Left ventricle myocardium inferior (tissue), 1 donor: Measurements from ENCODE around the gene GLP2R. TPM values are rescaled to one million over a fixed set of nuclear protein-coding genes. Genes with fewer than 3 reads are reported as not detected.

ENCODE experiments used
- DNase-seq: peaks from one replicate; pipeline ENCODE4 v3.0.0-alpha.2; 2020
- H3K27ac ChIP-seq: fragments of 200-600 bp; replicated peaks from 2 replicates; pipeline ENCODE4 v1.8.0; 2021
- H3K27me3 ChIP-seq: fragments of 200-600 bp; 2 replicates; pipeline ENCODE4 v1.8.0; 2021; ENCODE audit warnings: low read depth
- H3K36me3 ChIP-seq: fragments of 200-600 bp; 2 replicates; pipeline ENCODE4 v1.8.0; 2021
- H3K4me1 ChIP-seq: fragments of 200-600 bp; 2 replicates; pipeline ENCODE4 v1.8.0; 2021
- H3K4me3 ChIP-seq: fragments of 200-600 bp; 2 replicates; pipeline ENCODE4 v1.8.0; 2021; ENCODE audit warnings: mild to moderate bottlenecking, moderate library complexity
- H3K9me3 ChIP-seq: fragments of 200-600 bp; replicated peaks from 2 replicates; pipeline ENCODE4 v1.8.0; 2021
- intact Hi-C: fragments of 100-400 bp; cut with micrococcal nuclease; formaldehyde crosslinking; loops from one replicate; pipeline ENCODE4 v1.11.0; 2022
- total RNA-seq: library from RNA; stranded (reverse); fragmentation: NEBNext Ultra II Directional; extraction: Animal tissue kit (Norgen Biotek cat#: 25700); gene quantifications from one replicate; pipeline ENCODE4 v1.2.1, GENCODE V29; 2021
- TF ChIP-seq, protein P1 (sequence below): fragments of 200-600 bp; IDR thresholded peaks from 2 replicates; pipeline ENCODE4 v1.8.0; 2021; ENCODE audit warnings: antibody characterized with exemption, mild to moderate bottlenecking, borderline replicate concordance
- donor health status: DM: no; HTN: yes; CAD: no; lungs with severe emphysema.

The GLP2R gene
- total RNA-seq, 1 donor from 2014 or later: not detected

DNA sequence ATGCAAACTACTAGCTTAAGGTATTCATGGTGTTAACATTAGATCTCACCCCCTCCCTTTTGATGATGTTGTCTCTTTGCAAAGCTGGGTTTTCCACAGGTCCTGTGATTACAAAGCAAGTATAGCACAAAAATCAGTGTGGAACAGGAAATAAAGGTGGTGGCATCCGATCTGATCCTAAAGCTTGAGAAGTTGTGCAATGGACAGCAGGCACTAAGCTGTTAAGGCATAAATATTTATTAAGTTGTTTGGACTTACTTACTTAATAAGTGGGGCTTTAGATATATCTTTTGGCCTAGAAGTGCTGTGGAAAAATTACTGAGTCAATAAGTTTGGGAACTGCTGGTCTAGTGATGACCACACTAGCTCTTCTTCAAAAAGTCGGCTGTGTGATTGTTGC is 5.0 kb downstream of the GLP2R start:
- TF ChIP-seq, protein P1, sequence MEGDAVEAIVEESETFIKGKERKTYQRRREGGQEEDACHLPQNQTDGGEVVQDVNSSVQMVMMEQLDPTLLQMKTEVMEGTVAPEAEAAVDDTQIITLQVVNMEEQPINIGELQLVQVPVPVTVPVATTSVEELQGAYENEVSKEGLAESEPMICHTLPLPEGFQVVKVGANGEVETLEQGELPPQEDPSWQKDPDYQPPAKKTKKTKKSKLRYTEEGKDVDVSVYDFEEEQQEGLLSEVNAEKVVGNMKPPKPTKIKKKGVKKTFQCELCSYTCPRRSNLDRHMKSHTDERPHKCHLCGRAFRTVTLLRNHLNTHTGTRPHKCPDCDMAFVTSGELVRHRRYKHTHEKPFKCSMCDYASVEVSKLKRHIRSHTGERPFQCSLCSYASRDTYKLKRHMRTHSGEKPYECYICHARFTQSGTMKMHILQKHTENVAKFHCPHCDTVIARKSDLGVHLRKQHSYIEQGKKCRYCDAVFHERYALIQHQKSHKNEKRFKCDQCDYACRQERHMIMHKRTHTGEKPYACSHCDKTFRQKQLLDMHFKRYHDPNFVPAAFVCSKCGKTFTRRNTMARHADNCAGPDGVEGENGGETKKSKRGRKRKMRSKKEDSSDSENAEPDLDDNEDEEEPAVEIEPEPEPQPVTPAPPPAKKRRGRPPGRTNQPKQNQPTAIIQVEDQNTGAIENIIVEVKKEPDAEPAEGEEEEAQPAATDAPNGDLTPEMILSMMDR: no peak
- H3K27me3 ChIP-seq: peaks cover 18% of the 10 kb centered on the region
- H3K4me3 ChIP-seq: no peak overlapping the region
- no peak overlapping the region for H3K27ac ChIP-seq
- H3K4me1 ChIP-seq: no peaks in the 10 kb centered on the region
- intact Hi-C loops: no loop called here
- H3K9me3 ChIP-seq: no peaks in the 10 kb centered on the region
- DNase-seq: no peak
- no peaks in the 10 kb centered on the region for H3K36me3 ChIP-seq

- TF ChIP-seq, protein P1: no peak
Observed at GRCh38 chr17:9833922-9834321, 8.2 kb downstream of the GLP2R start.

GRCh38 chr17:9837551-9838471 is 12.1 kb downstream of the GLP2R start:
- DNase-seq: peak; percentile 61
- TF ChIP-seq, protein P1: no peak
- H3K36me3 ChIP-seq: no peaks in the 10 kb centered on the region
- peaks cover 33% of the 10 kb centered on the region for H3K4me1 ChIP-seq
- no peaks in the 10 kb centered on the region for H3K27me3 ChIP-seq
- no peaks in the 10 kb centered on the region for H3K9me3 ChIP-seq
- no peak overlapping the region for H3K4me3 ChIP-seq
- intact Hi-C loops: no loop called here
- peak overlapping the region; percentile 41 for H3K27ac ChIP-seq

More at GRCh38 chr17:9833922-9834321, 8.2 kb downstream of the GLP2R start:
- Histone ChIP-seq H3K9me3 (no peaks in the 10 kb centered on the region), H3K4me3 (no peak overlapping the region), H3K27ac (no peak overlapping the region), H3K27me3 (peaks cover 2% of the 10 kb centered on the region), H3K4me1 (peaks cover 17% of the 10 kb centered on the region), H3K36me3 (no peaks in the 10 kb centered on the region)
- intact Hi-C loops: no loop called here
- no peak for DNase-seq

DNA sequence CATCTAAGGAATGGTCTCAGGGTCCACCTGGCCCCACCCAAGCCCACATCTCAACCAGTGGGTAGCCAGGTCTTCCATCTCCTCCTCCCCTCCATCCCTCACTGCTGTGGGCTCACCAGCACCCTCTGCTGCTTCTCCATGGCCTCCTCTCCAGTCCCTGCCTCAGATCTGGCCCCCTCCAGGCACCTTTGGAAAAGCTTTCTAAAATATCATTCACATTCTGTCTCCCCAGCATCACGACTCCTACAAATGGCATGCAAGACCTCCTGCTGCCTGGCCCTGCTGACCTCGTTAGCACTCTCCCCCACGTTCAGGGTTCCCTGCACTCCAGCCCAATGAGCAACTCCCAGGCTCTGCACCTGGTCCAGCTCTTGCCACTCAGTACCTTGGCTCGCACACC is 13.7 kb downstream of the GLP2R start:
- intact Hi-C loops: no loop called here
- H3K27ac ChIP-seq: no peak overlapping the region

DNA sequence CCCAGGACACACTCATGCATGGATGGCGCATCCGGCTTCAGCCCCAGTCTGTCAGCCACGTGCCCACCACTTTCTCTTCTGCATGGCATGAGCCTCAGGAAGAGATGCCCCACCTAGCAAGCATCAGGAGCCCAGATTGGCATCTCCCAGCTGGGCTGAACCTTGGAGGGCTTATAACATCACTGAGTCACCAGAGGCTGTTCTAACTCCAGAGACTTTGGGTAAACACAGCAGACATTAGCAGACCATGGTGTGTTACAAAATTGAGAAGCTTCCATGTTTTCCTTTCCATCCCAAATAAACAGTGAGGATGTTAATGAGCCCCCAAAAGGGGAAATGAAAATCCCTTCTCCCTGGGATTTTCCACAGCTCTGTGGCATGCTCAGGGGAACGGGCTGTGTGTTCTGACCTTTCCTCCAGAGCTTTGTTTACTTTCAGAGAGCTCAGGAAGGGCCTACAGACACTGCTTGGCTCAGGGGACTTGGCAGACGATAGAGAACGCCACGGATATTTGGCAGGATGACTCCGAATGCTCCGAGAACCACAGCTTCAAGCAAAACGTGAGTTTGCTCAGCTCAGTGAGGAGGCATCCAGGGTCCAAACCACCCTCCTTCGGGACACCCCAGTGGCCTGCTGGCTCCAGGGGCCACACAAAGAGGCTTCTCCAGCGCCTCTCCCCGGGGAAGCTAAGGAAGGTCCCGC is 16.5 kb downstream of the GLP2R start:
- no peaks in the 10 kb centered on the region for H3K9me3 ChIP-seq
- TF ChIP-seq, protein P1: no peak
- peak; percentile 61 for DNase-seq
- no peaks in the 10 kb centered on the region for H3K27me3 ChIP-seq
- intact Hi-C loops: no loop called here
- peak overlapping the region; percentile 21 for H3K4me3 ChIP-seq
- H3K4me1 ChIP-seq: peaks cover 46% of the 10 kb centered on the region
- H3K27ac ChIP-seq: peak overlapping the region; percentile 87
- H3K36me3 ChIP-seq: no peaks in the 10 kb centered on the region

More for the DNA sequence above, 13.7 kb downstream of the GLP2R start:
- no peak for DNase-seq
- no peaks in the 10 kb centered on the region for H3K27me3 ChIP-seq
- no peaks in the 10 kb centered on the region for H3K9me3 ChIP-seq
- peaks cover 46% of the 10 kb centered on the region for H3K4me1 ChIP-seq
- no peak overlapping the region for H3K4me3 ChIP-seq
- TF ChIP-seq, protein P1: peak; percentile 15
- no peaks in the 10 kb centered on the region for H3K36me3 ChIP-seq
